Measurements from ENCODE around the gene SPATA19. TPM values are rescaled to one million over a fixed set of nuclear protein-coding genes. Genes with fewer than 3 reads are reported as not detected.

Gene SPATA19
- total RNA-seq, 4 donors from 2014 or later = not detected

DNA sequence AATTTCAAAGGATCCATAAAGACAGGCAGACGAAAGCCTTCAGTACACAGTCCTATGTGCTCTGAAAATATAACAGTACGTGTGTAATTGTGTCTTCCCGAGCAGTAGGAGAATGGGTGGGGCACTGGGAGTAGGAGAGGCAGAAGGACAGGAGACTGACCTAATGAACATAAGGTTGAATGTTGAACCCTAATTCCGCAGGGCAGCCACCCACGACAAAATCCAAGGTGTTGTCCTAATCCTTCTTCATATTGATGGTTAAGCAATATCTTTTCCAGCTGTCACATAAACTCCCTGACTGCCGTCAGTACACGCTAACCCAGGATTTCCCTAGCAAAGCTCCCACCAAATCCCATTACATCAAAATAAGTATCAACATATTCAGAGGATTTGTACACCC, 34.5 kb downstream of the SPATA19 start:
- Histone ChIP-seq H3K9me3 (no peaks in the 10 kb centered on the region), H3K4me3 (no peak overlapping the region), H3K27me3 (no peaks in the 10 kb centered on the region), H3K27ac (no peak overlapping the region), H3K36me3 (no peaks in the 10 kb centered on the region), H3K4me1 (no peaks in the 10 kb centered on the region)
- TF ChIP-seq POLR2A (IDR thresholded peaks at IDR 0.05) = no peak
- TF ChIP-seq, protein P1, sequence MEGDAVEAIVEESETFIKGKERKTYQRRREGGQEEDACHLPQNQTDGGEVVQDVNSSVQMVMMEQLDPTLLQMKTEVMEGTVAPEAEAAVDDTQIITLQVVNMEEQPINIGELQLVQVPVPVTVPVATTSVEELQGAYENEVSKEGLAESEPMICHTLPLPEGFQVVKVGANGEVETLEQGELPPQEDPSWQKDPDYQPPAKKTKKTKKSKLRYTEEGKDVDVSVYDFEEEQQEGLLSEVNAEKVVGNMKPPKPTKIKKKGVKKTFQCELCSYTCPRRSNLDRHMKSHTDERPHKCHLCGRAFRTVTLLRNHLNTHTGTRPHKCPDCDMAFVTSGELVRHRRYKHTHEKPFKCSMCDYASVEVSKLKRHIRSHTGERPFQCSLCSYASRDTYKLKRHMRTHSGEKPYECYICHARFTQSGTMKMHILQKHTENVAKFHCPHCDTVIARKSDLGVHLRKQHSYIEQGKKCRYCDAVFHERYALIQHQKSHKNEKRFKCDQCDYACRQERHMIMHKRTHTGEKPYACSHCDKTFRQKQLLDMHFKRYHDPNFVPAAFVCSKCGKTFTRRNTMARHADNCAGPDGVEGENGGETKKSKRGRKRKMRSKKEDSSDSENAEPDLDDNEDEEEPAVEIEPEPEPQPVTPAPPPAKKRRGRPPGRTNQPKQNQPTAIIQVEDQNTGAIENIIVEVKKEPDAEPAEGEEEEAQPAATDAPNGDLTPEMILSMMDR (IDR thresholded peaks at IDR 0.05) = no peak
- no peak for DNase-seq
- intact Hi-C loops (cut with DNase I; ENCODE audit: low total_unique reads) = no loop called here

DNA sequence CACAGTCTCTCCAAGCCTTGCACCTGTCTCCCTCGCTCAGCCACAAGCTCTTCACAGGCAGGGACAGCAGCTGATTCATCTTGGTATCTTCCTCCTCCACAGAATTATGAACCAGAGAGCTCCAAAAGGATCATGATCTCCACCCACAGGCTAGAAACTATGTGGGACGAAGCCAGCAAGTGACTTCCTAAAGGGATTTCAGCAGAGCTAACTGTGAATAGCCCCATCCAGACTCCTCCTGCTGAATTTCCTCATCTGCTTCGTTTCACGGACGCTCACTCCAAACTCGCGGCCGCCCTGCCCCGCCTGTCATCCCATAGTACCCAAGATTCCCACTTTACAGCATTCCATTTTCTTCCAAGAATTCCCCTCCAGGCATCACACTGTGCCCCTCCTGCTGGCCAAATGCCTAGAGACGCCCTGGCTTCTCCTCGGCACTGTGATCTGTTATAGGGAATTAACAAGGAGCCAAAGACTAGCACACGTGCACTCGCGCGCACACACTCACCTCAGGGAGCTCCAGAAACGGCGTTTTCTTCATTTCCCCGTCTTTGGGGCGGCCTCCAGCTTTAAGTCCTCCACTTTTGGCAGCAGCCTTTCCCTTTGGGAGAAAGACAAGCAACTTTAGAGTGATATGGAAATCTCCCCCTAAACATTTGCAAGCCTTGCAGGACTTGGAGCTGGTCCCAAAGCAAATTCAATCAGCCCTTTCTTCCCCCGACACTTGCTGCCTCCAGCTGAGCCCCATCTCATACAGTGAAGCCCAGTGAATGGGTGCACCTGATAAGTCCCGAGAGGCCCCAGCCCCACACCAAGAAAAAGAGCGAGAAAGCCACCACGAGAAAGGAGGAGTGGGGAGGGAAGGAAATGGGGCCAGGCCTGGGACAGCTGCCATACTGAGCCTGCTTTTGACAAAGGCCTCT, 35.5 kb downstream of the SPATA19 start:
- no peaks in the 10 kb centered on the region for H3K4me1 ChIP-seq
- H3K36me3 ChIP-seq = no peaks in the 10 kb centered on the region

DNA sequence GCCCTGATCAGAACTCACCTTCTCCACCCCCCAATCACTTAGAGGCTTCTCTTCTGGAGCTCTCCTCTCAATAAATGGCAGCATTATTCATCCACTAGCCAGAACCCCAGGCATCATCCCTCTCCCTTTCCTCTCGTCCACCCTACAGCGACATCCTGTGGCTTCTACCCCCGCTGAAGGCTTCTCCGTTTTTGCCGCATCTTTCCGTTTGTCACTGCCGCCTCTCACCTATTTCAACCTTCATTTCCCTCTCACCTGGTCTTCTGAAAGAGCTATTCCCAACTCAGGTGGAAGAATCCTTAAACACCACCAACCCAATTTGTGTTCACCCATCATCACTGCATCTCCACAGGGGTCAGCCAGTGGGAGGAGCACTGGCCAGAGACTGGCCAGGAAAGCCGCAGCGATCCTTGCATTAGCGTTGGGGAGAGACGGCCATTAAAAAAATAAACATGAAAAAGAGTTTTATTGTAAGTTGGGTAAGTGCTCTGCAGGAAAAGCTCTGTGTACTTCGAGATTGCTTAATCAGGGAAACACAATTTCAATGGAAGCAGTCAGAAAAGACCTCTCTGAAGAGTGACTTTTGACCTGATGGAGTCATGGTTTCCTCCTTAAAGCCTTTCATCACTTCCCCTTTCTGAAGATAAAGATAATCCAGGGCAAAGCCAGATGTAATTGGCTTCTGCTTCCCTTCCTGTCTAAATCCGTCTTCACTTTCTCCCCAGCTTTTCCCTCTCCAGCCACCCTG, 36.7 kb downstream of the SPATA19 start:
- no peaks in the 10 kb centered on the region for H3K4me1 ChIP-seq
- no peak overlapping the region for H3K4me3 ChIP-seq
- no peak overlapping the region for H3K27ac ChIP-seq
- no peak for DNase-seq
- TF ChIP-seq POLR2A (IDR thresholded peaks at IDR 0.05) = no peak
- TF ChIP-seq, protein P1 (IDR thresholded peaks at IDR 0.05) = no peak
- intact Hi-C loops (cut with DNase I; ENCODE audit: low total_unique reads) = no loop called here
- no peaks in the 10 kb centered on the region for H3K9me3 ChIP-seq
- H3K36me3 ChIP-seq = no peaks in the 10 kb centered on the region
- no peaks in the 10 kb centered on the region for H3K27me3 ChIP-seq

More for the DNA sequence above, 35.5 kb downstream of the SPATA19 start:
- Histone ChIP-seq H3K4me3 (no peak overlapping the region), H3K27me3 (no peaks in the 10 kb centered on the region), H3K9me3 (no peaks in the 10 kb centered on the region), H3K27ac (no peak overlapping the region)
- no peak for TF ChIP-seq POLR2A (IDR thresholded peaks at IDR 0.05)
- TF ChIP-seq, protein P1 (IDR thresholded peaks at IDR 0.05) = no peak
- intact Hi-C loops (cut with DNase I; ENCODE audit: low total_unique reads) = no loop called here
- DNase-seq = no peak

GRCh38 chr11:133803026-133803425, 42.3 kb downstream of the SPATA19 start:
- Histone ChIP-seq H3K36me3 (no peaks in the 10 kb centered on the region), H3K4me1 (no peaks in the 10 kb centered on the region), H3K4me3 (no peak overlapping the region), H3K9me3 (no peaks in the 10 kb centered on the region), H3K27ac (no peak overlapping the region), H3K27me3 (no peaks in the 10 kb centered on the region)
- no peak for DNase-seq
- TF ChIP-seq POLR2A (IDR thresholded peaks at IDR 0.05) = no peak
- TF ChIP-seq, protein P1 (IDR thresholded peaks at IDR 0.05) = no peak
- intact Hi-C loops (cut with DNase I; ENCODE audit: low total_unique reads) = no loop called here

DNA sequence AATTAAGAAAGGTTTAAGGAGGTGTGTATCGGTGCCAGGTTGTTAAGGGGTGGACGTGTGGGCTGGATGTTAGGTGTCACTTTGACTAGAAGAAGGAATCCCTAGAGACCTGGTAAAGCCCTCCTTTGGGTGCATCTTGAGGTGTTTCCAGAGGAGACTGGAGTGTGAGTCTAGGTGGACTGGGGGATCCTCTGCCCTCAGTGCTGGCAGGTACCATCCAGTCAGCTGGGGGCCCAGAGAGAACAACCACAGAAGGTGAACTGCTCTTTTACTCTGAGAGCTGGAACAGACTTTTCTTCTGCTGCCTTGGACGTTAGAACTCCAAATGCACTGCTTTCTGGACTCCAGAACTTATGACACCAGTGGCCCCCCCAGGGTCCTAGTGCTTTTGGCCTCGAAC, 44.0 kb downstream of the SPATA19 start:
- no peaks in the 10 kb centered on the region for H3K9me3 ChIP-seq
- TF ChIP-seq POLR2A (IDR thresholded peaks at IDR 0.05) = no peak
- TF ChIP-seq, protein P1 (IDR thresholded peaks at IDR 0.05) = no peak
- no peaks in the 10 kb centered on the region for H3K36me3 ChIP-seq
- intact Hi-C loops (cut with DNase I; ENCODE audit: low total_unique reads) = no loop called here
- no peaks in the 10 kb centered on the region for H3K4me1 ChIP-seq
- no peaks in the 10 kb centered on the region for H3K27me3 ChIP-seq
- no peak for DNase-seq
- H3K4me3 ChIP-seq = no peak overlapping the region
- no peak overlapping the region for H3K27ac ChIP-seq
